ENCODE results near the gene GALNT18. TPM values are rescaled to one million over a fixed set of nuclear protein-coding genes. Genes with fewer than 3 reads are reported as not detected.

Gene GALNT18
- polyA plus RNA-seq, 1 experiment, result 4.1 TPM

- TF ChIP-seq CTCF (IDR thresholded peaks at IDR 0.05; ENCODE audit: insufficient read depth, low read depth, low read length), result no peak
- POLR2A ChIA-PET, result no interaction called here
- DNase-seq (ENCODE audit: low read depth), result no peak
- H3K27me3 ChIP-seq (ENCODE audit: control insufficient read depth, insufficient read depth, low read length), result no peaks in the 10 kb centered on the region; the same call in none of the 2 replicates
- no peak overlapping the region for H3K4me3 ChIP-seq (ENCODE audit: low read depth, low read length)
- CTCF ChIA-PET, result no interaction called here
- H3K36me3 ChIP-seq (ENCODE audit: control insufficient read depth, insufficient read depth, low read length), result no peaks in the 10 kb centered on the region
Measured at GRCh38 chr11:11250470-11250869, 371.3 kb downstream of the GALNT18 start.

GRCh38 chr11:11247576-11247975 lies 374.2 kb downstream of the GALNT18 start:
- ChIA-PET POLR2A (interaction anchor here (0.6 kb wide), 1 partner anchor 66 kb away, joined by 3 read pairs; no protein-coding TSS in a partner anchor), CTCF (no interaction called here)
- no peaks in the 10 kb centered on the region; the same call in none of the 2 replicates for H3K27me3 ChIP-seq (ENCODE audit: control insufficient read depth, insufficient read depth, low read length)
- TF ChIP-seq CTCF (IDR thresholded peaks at IDR 0.05; ENCODE audit: insufficient read depth, low read depth, low read length), result no peak
- no peak for DNase-seq (ENCODE audit: low read depth)
- H3K4me3 ChIP-seq (ENCODE audit: low read depth, low read length), result no peak overlapping the region
- H3K36me3 ChIP-seq (ENCODE audit: control insufficient read depth, insufficient read depth, low read length), result no peaks in the 10 kb centered on the region

- Histone ChIP-seq H3K4me3 (ENCODE audit: low read depth, low read length) (no peak overlapping the region), H3K27me3 (ENCODE audit: control insufficient read depth, insufficient read depth, low read length) (no peaks in the 10 kb centered on the region; the same call in 1 of the 2 replicates), H3K36me3 (ENCODE audit: control insufficient read depth, insufficient read depth, low read length) (no peaks in the 10 kb centered on the region)
- no peak for TF ChIP-seq CTCF (IDR thresholded peaks at IDR 0.05; ENCODE audit: insufficient read depth, low read depth, low read length)
- no peak for DNase-seq (ENCODE audit: low read depth)
- ChIA-PET POLR2A (interaction anchor here (0.6 kb wide), 1 partner anchor 66 kb away, joined by 3 read pairs; no protein-coding TSS in a partner anchor), CTCF (no interaction called here)
Measured at GRCh38 chr11:11247086-11247485, 374.7 kb downstream of the GALNT18 start.

- H3K36me3 ChIP-seq (ENCODE audit: control insufficient read depth, insufficient read depth, low read length), result no peaks in the 10 kb centered on the region
- no peak for TF ChIP-seq CTCF (IDR thresholded peaks at IDR 0.05; ENCODE audit: insufficient read depth, low read depth, low read length)
- H3K27me3 ChIP-seq (ENCODE audit: control insufficient read depth, insufficient read depth, low read length), result no peaks in the 10 kb centered on the region
- no peak overlapping the region for H3K4me3 ChIP-seq (ENCODE audit: low read depth, low read length)
- ChIA-PET CTCF (no interaction called here), POLR2A (no interaction called here)
- DNase-seq (ENCODE audit: low read depth), result no peak
Measured at GRCh38 chr11:11246166-11246565, 375.6 kb downstream of the GALNT18 start.

GRCh38 chr11:11245453-11245852 lies 376.4 kb downstream of the GALNT18 start:
- TF ChIP-seq CTCF (IDR thresholded peaks at IDR 0.05; ENCODE audit: insufficient read depth, low read depth, low read length), result no peak
- no peak for DNase-seq (ENCODE audit: low read depth)
- Histone ChIP-seq H3K27me3 (ENCODE audit: control insufficient read depth, insufficient read depth, low read length) (no peaks in the 10 kb centered on the region), H3K36me3 (ENCODE audit: control insufficient read depth, insufficient read depth, low read length) (no peaks in the 10 kb centered on the region), H3K4me3 (ENCODE audit: low read depth, low read length) (no peak overlapping the region)
- POLR2A ChIA-PET, result no interaction called here
- CTCF ChIA-PET, result interaction anchor here (0.6 kb wide), 1 partner anchor 102 kb away, joined by 3 read pairs; no protein-coding TSS in a partner anchor
